IgD-negative memory B cell (primary cell): ENCODE measurements around the gene WHRN. TPM values are rescaled to one million over a fixed set of nuclear protein-coding genes. Genes with fewer than 3 reads are reported as not detected.

Experiments
- H3K27ac Mint-ChIP-seq, 3 donors: one replicate each; pipeline ENCODE4 v1.8.0; 2020 to 2022; ENCODE audit warnings: mild to moderate bottlenecking in 3 of 3, mixed read lengths in 3 of 3, moderate library complexity in 1 of 3
- H3K27me3 Mint-ChIP-seq: one replicate; pipeline ENCODE4 v1.8.0; 2021; ENCODE audit warnings: mixed read lengths
- H3K36me3 Mint-ChIP-seq: one replicate; pipeline ENCODE4 v1.8.0; 2020; ENCODE audit warnings: mild to moderate bottlenecking, mixed read lengths
- H3K4me1 Mint-ChIP-seq, 3 donors: one replicate each; pipeline ENCODE4 v1.8.0; 2020 to 2022; ENCODE audit warnings: mixed read lengths in 3 of 3, mild to moderate bottlenecking in 1 of 3
- H3K4me3 Mint-ChIP-seq, 4 donors: one replicate each; pipeline ENCODE4 v1.8.0; 2020 to 2022; ENCODE audit warnings: mild to moderate bottlenecking in 4 of 4, mixed read lengths in 4 of 4, moderate library complexity in 3 of 4
- H3K9me3 Mint-ChIP-seq, 3 donors: one replicate each; pipeline ENCODE4 v1.8.0; 2020 to 2021; ENCODE audit warnings: mixed read lengths in 3 of 3, mild to moderate bottlenecking in 1 of 3
- polyA plus RNA-seq: library from polyadenylated mRNA; unstranded; fragments of 300-500 nt; fragmentation: Illumina TruSeq; gene quantifications from one replicate; pipeline ENCODE4 v1.2.3, GENCODE V29; 2021

The WHRN gene
- polyA plus RNA-seq, 1 donor from 2014 or later: 0.89 TPM

DNA sequence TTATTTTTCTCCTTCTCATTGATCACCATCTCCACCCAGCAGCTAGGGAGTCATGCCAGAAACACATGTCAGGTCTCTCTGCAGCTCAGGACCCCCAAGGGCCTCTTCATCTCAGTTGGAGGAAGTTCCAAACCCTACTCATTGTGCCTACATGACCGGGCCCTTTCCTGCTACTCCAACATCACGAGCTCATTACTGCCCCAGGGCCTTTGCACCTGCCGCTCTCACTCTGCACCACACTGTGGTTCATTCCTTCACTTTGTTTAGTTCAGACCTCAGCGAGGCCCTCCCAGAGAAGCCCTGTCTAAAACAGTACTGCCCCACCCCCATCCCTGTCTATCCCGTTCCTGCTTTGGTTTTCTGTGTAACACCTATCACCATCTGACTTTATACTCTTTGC, 95.4 kb downstream of the WHRN start:
- H3K36me3 Mint-ChIP-seq: no peaks in the 10 kb centered on the region
- H3K4me3 Mint-ChIP-seq: no peak overlapping the region
- no peak overlapping the region for H3K27ac Mint-ChIP-seq
- peaks cover 4 to 5% (median 5%) of the 10 kb centered on the region in 3 donors for H3K4me1 Mint-ChIP-seq
- H3K9me3 Mint-ChIP-seq: no peaks in the 10 kb centered on the region
- H3K27me3 Mint-ChIP-seq: peaks cover 3% of the 10 kb centered on the region

DNA sequence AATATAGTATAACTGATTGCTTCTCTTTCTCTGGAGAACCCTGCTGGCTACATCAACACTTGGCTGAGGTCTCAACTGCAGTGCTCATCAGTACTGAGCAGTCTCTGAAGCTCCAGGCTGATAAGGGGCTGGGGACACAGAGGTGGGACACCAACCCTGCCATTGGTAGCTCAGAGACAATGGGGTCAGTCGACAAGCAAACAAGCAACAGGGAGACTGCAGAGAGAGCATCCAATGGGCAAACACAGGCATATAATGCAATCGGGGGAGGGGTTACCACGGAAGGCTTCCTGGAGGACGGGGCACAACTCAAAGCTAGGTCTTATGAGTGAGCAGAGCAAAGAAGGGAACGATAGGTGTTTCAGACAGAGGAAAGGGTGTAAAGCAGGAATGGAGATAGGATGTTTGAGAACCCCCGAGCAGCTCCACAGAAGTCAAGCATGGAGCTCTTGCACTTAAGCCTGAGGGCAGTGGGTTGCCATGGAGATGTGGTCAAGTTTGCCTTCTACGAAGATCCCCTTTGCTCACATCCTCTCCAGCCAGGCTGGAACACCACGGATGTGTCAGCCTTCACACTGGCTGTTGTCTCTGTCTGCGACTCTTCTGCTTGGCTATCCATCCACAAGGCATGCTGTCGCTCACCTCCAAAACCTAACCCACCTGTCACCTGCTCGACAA, 96.0 kb downstream of the WHRN start:
- peak overlapping the region in 1 of 4 donors; percentile 39 for H3K4me3 Mint-ChIP-seq
- H3K27me3 Mint-ChIP-seq: peaks cover 3% of the 10 kb centered on the region
- peaks cover 4 to 5% (median 5%) of the 10 kb centered on the region in 3 donors for H3K4me1 Mint-ChIP-seq
- no peak overlapping the region for H3K27ac Mint-ChIP-seq
- no peaks in the 10 kb centered on the region for H3K36me3 Mint-ChIP-seq
- no peaks in the 10 kb centered on the region for H3K9me3 Mint-ChIP-seq

DNA sequence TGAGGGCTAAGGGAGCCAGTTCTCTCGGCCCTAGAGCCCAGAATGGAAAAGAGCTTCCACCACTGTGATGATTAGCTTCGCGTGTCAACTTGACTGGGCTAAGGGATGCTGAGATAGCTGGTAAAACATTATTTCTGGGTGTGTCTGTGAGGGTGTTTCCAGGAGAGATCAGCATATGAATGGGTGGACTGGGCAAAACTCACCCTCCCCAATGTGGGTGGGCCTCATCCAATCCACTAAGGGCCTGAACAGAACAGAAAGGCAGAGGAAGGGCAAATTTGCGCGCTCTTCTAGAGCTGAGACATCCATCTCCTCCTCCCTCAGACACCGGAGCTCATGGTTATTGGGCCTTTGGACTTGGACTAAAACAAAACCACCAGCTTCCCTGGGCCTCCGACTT, 96.6 kb downstream of the WHRN start:
- Mint-ChIP-seq H3K9me3 (no peaks in the 10 kb centered on the region), H3K27ac (no peak overlapping the region), H3K27me3 (peaks cover 3% of the 10 kb centered on the region), H3K36me3 (no peaks in the 10 kb centered on the region), H3K4me3 (no peak overlapping the region), H3K4me1 (peaks cover 4 to 5% (median 5%) of the 10 kb centered on the region in 3 donors)

DNA sequence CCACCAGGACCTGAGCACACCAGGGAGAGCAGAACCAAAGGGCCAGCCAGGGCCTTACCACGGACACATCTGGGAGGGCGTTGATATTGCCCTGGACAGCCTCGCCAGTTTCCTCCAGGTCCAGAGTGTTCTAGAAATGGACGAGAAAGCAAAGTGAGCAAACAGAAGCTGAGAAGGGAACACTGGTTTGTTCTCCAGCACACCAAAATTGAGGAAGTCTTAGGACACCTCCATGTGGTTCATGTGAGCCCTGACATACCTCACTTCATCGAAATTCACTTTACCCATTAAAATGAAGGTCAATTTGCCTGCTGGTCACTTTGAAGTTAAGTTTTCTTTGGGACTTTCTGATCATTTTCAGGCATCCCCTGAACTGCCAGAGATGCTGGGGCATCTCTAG, 97.4 kb downstream of the WHRN start:
- Mint-ChIP-seq H3K4me1 (peaks cover 3 to 5% (median 4%) of the 10 kb centered on the region in 3 donors), H3K4me3 (no peak overlapping the region), H3K9me3 (no peaks in the 10 kb centered on the region), H3K27me3 (peaks cover 3% of the 10 kb centered on the region), H3K36me3 (no peaks in the 10 kb centered on the region), H3K27ac (peak overlapping the region in 1 of 3 donors; percentile 63)

DNA sequence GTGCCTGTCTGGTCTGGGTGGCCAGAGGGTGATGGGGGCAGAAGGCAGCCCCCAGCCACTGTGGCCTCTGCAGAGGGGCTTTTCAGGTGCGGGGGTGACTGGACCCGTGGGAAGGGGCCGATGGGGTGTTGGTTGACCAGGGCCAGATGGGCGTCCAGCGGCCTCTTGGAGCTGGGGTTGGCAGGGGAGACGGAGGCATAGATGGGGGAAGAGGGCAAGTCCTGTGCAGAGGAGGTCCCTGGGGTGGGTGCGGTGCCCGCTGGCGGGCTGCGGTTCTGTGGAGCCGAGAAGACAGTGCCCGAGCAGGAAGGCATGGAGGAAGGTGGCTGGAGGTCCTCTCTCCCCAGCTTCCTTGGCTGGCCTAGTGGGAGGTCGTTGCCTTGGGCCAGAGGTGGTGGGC, 98.8 kb downstream of the WHRN start:
- Mint-ChIP-seq H3K27ac (no peak overlapping the region), H3K4me3 (no peak overlapping the region), H3K36me3 (no peaks in the 10 kb centered on the region), H3K27me3 (peaks cover 3% of the 10 kb centered on the region), H3K9me3 (no peaks in the 10 kb centered on the region), H3K4me1 (peaks cover 3 to 5% (median 4%) of the 10 kb centered on the region in 3 donors)

DNA sequence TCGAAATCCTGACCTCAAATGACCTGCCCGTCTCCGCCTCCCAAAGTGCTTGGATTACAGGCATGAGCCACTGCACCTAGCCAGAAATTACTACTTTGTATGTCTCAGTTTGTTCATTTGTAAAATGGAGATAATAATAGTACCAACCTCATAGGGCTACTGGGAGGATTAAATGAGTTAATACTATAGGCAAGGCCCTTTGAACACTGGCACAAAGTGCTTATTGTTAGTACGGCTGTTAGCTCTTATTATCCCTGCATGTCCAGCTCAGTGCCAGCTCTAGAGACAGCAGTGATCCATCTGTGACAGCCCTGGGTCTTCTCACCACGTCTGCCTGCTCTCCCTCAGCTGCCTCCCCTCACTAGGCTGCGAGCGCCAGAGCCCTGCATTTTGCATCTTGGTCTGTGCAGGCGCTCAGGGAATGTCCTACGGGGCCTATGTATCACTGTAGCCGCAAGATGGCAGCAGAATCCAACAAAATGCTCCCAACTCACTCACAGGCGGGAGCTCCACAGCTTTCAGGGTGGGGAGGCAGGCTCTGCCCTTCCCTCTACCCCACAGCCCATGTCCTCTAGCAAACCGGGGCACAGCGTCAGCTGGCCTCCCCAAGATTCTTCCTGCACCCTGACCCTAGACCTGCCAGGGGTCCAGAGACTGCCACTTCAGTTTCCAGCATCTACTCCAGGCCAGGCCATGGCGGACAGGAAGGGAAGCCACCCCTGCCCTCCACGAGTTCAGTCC, 99.8 kb downstream of the WHRN start:
- no peaks in the 10 kb centered on the region for H3K9me3 Mint-ChIP-seq
- peaks cover 3% of the 10 kb centered on the region for H3K27me3 Mint-ChIP-seq
- peaks cover 3 to 5% (median 4%) of the 10 kb centered on the region in 3 donors for H3K4me1 Mint-ChIP-seq
- H3K36me3 Mint-ChIP-seq: no peaks in the 10 kb centered on the region
- peak overlapping the region in 1 of 4 donors; percentile 24 for H3K4me3 Mint-ChIP-seq
- peak overlapping the region in 2 of 3 donors; percentile 11 for H3K27ac Mint-ChIP-seq

DNA sequence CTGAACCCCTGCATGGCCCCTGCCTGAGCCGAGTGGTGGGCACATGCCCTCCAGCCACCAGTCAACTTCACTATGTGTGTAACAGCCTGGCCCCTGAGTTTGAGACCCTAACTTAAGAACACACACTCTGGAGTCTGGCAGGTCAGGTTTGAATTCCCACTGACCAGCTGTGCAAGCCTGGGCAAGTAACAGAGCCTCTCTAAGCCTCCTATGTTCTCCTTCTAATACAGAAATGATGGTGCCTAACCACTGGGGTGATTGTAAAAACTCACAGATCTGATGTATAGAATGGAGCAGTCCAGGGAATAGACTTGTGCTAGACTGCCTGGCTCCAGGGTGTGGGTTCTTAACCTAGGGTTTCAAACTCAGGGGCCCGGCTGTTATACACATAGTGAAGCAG, 100.7 kb downstream of the WHRN start:
- Mint-ChIP-seq H3K27ac (no peak overlapping the region), H3K36me3 (no peaks in the 10 kb centered on the region), H3K4me1 (peaks cover 3 to 5% (median 4%) of the 10 kb centered on the region in 3 donors), H3K4me3 (no peak overlapping the region), H3K27me3 (peaks cover 3% of the 10 kb centered on the region), H3K9me3 (no peaks in the 10 kb centered on the region)

DNA sequence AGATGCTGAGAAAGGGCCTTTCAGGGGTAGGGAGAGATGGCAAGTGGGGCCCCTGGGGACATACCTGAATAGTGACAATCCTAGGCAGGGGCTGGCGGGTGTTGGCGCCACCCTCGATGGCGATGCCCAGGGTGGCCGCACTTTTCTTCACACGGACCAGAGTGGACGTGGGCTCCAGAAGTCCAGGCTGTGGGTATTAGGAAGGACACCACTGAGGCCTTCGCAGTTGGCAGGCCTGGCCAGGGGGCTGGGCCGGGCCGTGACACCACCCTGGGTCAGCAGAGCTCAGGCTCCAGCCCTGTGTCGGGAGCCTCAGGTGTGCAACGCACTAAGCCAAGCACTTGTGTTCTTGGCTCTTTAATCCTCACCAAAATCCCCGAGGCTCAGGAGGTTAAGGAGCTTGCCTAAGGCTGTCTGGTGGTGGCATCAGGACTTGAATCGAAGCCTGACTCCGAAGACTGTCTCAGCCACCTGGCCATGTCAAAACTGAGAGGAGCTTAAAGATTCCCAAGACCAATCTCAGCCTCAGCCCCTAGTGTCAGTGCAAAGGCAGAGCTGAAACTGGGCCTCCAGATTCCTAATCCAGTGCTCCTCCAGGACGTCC, 102.0 kb downstream of the WHRN start:
- Mint-ChIP-seq H3K36me3 (no peaks in the 10 kb centered on the region), H3K27ac (no peak overlapping the region), H3K27me3 (peaks cover 3% of the 10 kb centered on the region), H3K4me1 (peaks cover 3 to 5% (median 4%) of the 10 kb centered on the region in 3 donors), H3K4me3 (no peak overlapping the region), H3K9me3 (no peaks in the 10 kb centered on the region)

DNA sequence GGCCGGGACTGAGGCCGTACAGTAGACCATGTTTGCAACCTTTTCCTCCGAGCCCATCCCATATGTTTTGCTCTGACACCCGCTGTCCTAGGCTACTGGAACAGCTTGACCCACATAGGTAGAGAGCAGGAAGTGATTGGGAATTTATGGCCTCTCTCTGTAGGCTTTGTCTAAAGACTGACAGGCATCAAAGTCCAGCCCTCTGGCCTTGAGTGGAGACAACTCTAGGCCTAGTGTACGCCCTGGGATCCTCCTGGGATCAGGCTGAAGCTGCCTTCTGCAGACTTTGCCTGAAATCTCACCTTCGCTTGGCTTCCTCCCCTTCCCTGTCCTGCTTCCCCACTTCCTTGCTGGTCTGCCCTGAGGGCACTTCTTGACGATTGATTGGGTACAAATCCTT, 103.9 kb downstream of the WHRN start:
- Mint-ChIP-seq H3K4me3 (peak overlapping the region in 1 of 4 donors; percentile 39), H3K9me3 (no peaks in the 10 kb centered on the region), H3K27ac (peak overlapping the region in 2 of 3 donors; percentile 30 to 39), H3K4me1 (peaks cover 13 to 16% (median 14%) of the 10 kb centered on the region in 3 donors), H3K27me3 (peaks cover 5% of the 10 kb centered on the region), H3K36me3 (peaks cover 4% of the 10 kb centered on the region)

DNA sequence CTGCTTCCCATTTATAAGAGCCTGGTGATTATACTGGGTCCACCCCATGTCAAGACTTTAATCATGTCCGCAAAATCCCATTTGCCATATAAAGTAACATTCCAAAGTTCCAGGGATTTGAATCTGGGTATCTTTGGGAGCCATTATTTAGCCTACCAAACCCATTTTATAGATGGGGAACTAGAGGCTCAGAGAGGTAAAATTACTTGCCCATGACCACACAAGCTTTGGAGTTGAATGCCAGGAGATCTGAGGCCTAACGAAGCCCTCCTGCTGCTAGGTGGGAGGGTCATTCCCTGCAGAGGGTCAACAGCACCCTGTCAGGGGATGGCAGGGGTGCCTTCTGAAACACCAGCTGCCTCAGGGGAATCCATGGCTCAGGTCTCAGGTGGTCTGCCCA, 104.5 kb downstream of the WHRN start:
- Mint-ChIP-seq H3K9me3 (no peaks in the 10 kb centered on the region), H3K4me1 (peaks cover 16 to 20% (median 18%) of the 10 kb centered on the region in 3 donors), H3K4me3 (peak overlapping the region in 1 of 4 donors; percentile 39), H3K27ac (peak overlapping the region in 2 of 3 donors; percentile 30 to 39), H3K27me3 (peaks cover 5% of the 10 kb centered on the region), H3K36me3 (peaks cover 4% of the 10 kb centered on the region)

DNA sequence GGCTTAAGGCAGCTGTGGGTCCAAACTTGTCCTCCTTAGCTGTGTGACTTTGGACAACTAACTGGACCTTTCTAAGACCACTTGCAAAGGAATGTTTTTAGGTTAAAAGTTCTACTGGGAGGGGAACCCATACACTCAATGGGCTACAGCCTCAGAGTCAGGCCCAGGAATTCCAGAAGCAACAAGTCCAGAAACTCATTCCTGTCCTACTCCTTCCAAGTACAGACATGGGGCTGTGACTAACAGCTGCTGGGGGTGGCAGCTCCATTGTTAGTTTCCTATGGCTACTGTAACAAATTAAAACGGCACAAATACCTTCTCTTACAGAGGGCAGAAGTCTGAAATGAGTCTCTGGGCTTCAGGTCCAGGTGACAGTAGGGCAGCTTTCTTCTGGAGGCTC, 105.1 kb downstream of the WHRN start:
- Mint-ChIP-seq H3K27ac (peak overlapping the region in 1 of 3 donors; percentile 30), H3K36me3 (peaks cover 6% of the 10 kb centered on the region), H3K27me3 (peaks cover 2% of the 10 kb centered on the region), H3K9me3 (no peaks in the 10 kb centered on the region), H3K4me3 (peak overlapping the region in 1 of 4 donors; percentile 39), H3K4me1 (peaks cover 14 to 22% (median 20%) of the 10 kb centered on the region in 3 donors)

DNA sequence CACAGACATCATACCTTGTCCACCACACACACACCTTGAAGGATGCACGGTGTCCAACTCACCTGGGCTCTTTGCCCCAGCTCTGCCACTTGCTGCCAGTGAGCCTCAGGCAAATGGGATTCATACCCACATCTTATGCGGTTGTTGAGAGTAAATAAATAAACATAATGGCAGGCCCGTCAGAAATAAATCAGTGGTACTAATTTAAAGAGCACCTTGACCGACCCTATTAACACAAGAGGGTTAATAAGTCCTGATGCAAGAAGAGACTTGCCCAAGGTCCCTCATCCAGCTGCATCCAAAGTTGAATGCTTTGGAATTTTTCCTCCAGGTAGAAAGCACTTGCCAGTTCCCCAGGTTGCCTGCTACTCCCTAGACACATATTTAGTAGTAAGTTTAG, 105.9 kb downstream of the WHRN start:
- no peaks in the 10 kb centered on the region for H3K9me3 Mint-ChIP-seq
- peaks cover 2% of the 10 kb centered on the region for H3K27me3 Mint-ChIP-seq
- peaks cover 19 to 27% (median 26%) of the 10 kb centered on the region in 3 donors for H3K4me1 Mint-ChIP-seq
- peak overlapping the region in 2 of 3 donors; percentile 30 to 99 for H3K27ac Mint-ChIP-seq
- peaks cover 8% of the 10 kb centered on the region for H3K36me3 Mint-ChIP-seq
- peak overlapping the region in 1 of 4 donors; percentile 92 for H3K4me3 Mint-ChIP-seq

DNA sequence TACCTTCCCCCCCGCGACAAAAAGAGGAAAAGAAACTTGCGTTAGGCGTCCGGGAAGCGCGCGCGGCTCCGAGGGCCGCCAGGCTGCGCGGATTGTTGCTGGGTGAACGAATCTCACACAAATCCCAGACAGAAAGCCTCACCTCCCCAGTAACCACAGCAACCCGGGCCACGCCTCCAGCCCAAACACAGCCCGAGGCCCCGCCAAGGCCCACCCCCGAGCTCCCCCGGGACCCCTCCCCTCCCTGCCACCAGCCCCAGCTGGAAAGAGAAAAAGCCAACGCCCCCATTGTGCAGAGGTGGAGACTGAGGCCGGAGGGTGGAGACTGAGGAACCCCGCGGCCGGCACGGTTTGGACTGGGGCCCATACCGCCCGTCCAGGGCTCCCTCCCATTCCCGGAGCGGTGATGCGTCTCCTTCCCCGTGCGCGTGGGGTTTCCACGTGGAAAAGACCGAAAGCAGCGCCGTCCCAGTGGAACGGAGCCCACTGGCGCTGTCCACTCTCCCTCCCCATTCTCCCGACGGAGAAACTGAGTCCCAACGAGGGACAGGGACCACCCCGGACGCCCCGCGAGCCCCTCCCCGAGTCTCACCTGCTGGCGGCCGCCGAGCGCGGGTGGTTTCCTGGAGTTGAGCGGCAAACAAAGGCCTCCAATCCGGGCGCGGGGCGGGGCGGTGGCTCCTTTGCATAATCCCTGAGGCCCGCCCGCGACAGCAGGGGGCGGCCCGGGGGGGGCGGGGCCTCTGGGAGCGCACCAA, 107.2 kb downstream of the WHRN start:
- H3K4me3 Mint-ChIP-seq: peak overlapping the region; percentile 86 to 97 (median 94)
- no peaks in the 10 kb centered on the region for H3K9me3 Mint-ChIP-seq
- H3K4me1 Mint-ChIP-seq: peaks cover 23 to 36% (median 33%) of the 10 kb centered on the region in 3 donors
- peak overlapping the region; percentile 94 to 99 (median 97) for H3K27ac Mint-ChIP-seq
- peaks cover 2% of the 10 kb centered on the region for H3K27me3 Mint-ChIP-seq
- peaks cover 9% of the 10 kb centered on the region for H3K36me3 Mint-ChIP-seq

DNA sequence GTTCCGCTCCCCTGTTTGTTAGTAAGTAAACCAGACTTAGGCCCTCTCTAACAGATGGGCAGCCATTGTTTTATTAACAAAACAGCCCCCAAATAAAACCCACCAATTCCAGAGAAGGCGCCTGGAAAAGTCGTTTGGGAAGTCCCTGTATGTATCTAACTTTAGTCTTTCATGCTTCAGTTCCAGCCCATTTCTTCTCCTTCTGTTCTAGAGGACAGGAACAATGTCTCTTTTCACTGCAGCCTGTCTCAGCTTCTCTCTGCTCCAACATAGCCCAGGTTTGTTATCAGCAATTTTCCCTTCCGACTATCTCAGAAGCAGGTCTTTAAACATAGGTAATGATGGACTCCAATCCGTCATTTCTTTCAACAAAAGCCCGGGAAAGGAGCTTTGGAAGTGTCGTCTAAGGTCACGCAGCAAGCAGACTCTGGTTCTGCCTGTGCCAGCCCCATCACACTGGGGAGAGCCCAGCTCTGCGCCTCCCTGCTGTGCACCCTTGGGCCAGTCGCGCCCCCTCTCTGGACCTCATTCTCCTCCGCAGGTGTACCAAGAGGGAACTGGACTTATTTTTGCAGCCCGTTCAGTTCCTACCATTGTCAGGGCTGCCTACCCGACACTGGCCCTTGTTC, 107.9 kb downstream of the WHRN start:
- Mint-ChIP-seq H3K4me1 (peaks cover 29 to 41% (median 40%) of the 10 kb centered on the region in 3 donors), H3K27ac (peak overlapping the region; percentile 94 to 99 (median 97)), H3K27me3 (peaks cover 2% of the 10 kb centered on the region), H3K4me3 (peak overlapping the region; percentile 86 to 97 (median 94)), H3K9me3 (no peaks in the 10 kb centered on the region), H3K36me3 (peaks cover 9% of the 10 kb centered on the region)
